Measurements from ENCODE around the gene NUDT2. TPM values are rescaled to one million over a fixed set of nuclear protein-coding genes. Genes with fewer than 3 reads are reported as not detected.

The NUDT2 gene
- total RNA-seq, 1 donor from 2014 or later = 12.8 TPM

GRCh38 chr9:34383904-34384303 is 54.5 kb downstream of the NUDT2 start:
- Histone ChIP-seq H3K4me1 (ENCODE audit: insufficient read depth, low read length) (peaks cover 8% of the 10 kb centered on the region), H3K79me2 (ENCODE audit: insufficient read depth, low read length) (no peaks in the 10 kb centered on the region), H3K27ac (ENCODE audit: low read depth, low read length) (no peak overlapping the region), H3K9ac (ENCODE audit: low read length) (no peak overlapping the region), H3K4me3 (ENCODE audit: insufficient read depth, low read depth, low read length) (no peak overlapping the region), H3K27me3 (ENCODE audit: insufficient read depth, low read length) (peaks cover 9% of the 10 kb centered on the region), H2AFZ (ENCODE audit: low read depth, low read length) (no peak overlapping the region), H4K20me1 (ENCODE audit: insufficient read depth, low read length) (no peaks in the 10 kb centered on the region), H3K9me3 (ENCODE audit: insufficient read depth, low read depth, low read length) (no peaks in the 10 kb centered on the region), H3K4me2 (ENCODE audit: low read length) (no peak overlapping the region), H3K36me3 (ENCODE audit: insufficient read depth, low read length) (no peaks in the 10 kb centered on the region)
- H3K9me3 Mint-ChIP-seq (ENCODE audit: unreplicated experiment) = peaks cover 5% of the 10 kb centered on the region
- H3K27ac Mint-ChIP-seq (ENCODE audit: unreplicated experiment) = no peak overlapping the region
- H3K36me3 Mint-ChIP-seq (ENCODE audit: low read depth, unreplicated experiment) = peaks cover 18% of the 10 kb centered on the region
- no peak overlapping the region for H3K4me3 Mint-ChIP-seq (ENCODE audit: unreplicated experiment)
- DNase-seq (ENCODE audit: low read depth) (no peak), FAIRE-seq (no peak)
- H3K27me3 Mint-ChIP-seq (ENCODE audit: low read depth, unreplicated experiment) = peaks cover 52% of the 10 kb centered on the region
- no peaks in the 10 kb centered on the region for H3K4me1 Mint-ChIP-seq (ENCODE audit: low read depth, unreplicated experiment)
- TF ChIP-seq CTCF (IDR thresholded peaks at IDR 0.05; ENCODE audit: insufficient read depth, low read depth, low read length) = no peak
- TF ChIP-seq EZH2 (IDR thresholded peaks at IDR 0.05; ENCODE audit: insufficient read depth, low read length) = no peak

GRCh38 chr9:34384368-34385165 is 55.2 kb downstream of the NUDT2 start:
- Histone ChIP-seq H3K79me2 (ENCODE audit: insufficient read depth, low read length) (no peaks in the 10 kb centered on the region), H3K4me3 (ENCODE audit: insufficient read depth, low read depth, low read length) (no peak overlapping the region), H3K4me1 (ENCODE audit: insufficient read depth, low read length) (peaks cover 8% of the 10 kb centered on the region), H3K4me2 (ENCODE audit: low read length) (no peak overlapping the region), H3K9me3 (ENCODE audit: insufficient read depth, low read depth, low read length) (no peaks in the 10 kb centered on the region), H2AFZ (ENCODE audit: low read depth, low read length) (no peak overlapping the region), H3K36me3 (ENCODE audit: insufficient read depth, low read length) (no peaks in the 10 kb centered on the region), H3K9ac (ENCODE audit: low read length) (no peak overlapping the region), H4K20me1 (ENCODE audit: insufficient read depth, low read length) (no peaks in the 10 kb centered on the region), H3K27me3 (ENCODE audit: insufficient read depth, low read length) (peaks cover 9% of the 10 kb centered on the region), H3K27ac (ENCODE audit: low read depth, low read length) (no peak overlapping the region)
- peaks cover 5% of the 10 kb centered on the region for H3K9me3 Mint-ChIP-seq (ENCODE audit: unreplicated experiment)
- FAIRE-seq (no peak), DNase-seq (ENCODE audit: low read depth) (no peak)
- H3K27me3 Mint-ChIP-seq (ENCODE audit: low read depth, unreplicated experiment) = peaks cover 48% of the 10 kb centered on the region
- no peaks in the 10 kb centered on the region for H3K4me1 Mint-ChIP-seq (ENCODE audit: low read depth, unreplicated experiment)
- no peak overlapping the region for H3K27ac Mint-ChIP-seq (ENCODE audit: unreplicated experiment)
- H3K36me3 Mint-ChIP-seq (ENCODE audit: low read depth, unreplicated experiment) = peaks cover 18% of the 10 kb centered on the region
- no peak for TF ChIP-seq CTCF (IDR thresholded peaks at IDR 0.05; ENCODE audit: insufficient read depth, low read depth, low read length)
- TF ChIP-seq EZH2 (IDR thresholded peaks at IDR 0.05; ENCODE audit: insufficient read depth, low read length) = no peak
- no peak overlapping the region for H3K4me3 Mint-ChIP-seq (ENCODE audit: unreplicated experiment)
